ENCODE results near the gene ADORA2B.
"Not testable (repeated sequence)": the region's sequence is repeated elsewhere in the genome, so short reads cannot be mapped to it uniquely, and the experiment has no call there.

Gene ADORA2B

GRCh38 chr17:15926039-15926740 is 18.7 kb upstream of the ADORA2B start:
- DNase-seq: no peak

GRCh38 chr17:15928286-15928785 is 16.6 kb upstream of the ADORA2B start:
- no peak for DNase-seq

- DNase-seq: no peak
Observed at GRCh38 chr17:15929941-15930340, 15.0 kb upstream of the ADORA2B start.

GRCh38 chr17:15930426-15930825 is 14.5 kb upstream of the ADORA2B start:
- DNase-seq: no peak

- DNase-seq: no peak
Observed at GRCh38 chr17:15931394-15931793, 13.5 kb upstream of the ADORA2B start.

- no peak for DNase-seq
Observed at GRCh38 chr17:15934866-15935265, 10.1 kb upstream of the ADORA2B start.

GRCh38 chr17:15935891-15936290 is 9.0 kb upstream of the ADORA2B start:
- no peak for DNase-seq

GRCh38 chr17:15936481-15936880 is 8.4 kb upstream of the ADORA2B start:
- not testable (repeated sequence) for DNase-seq

GRCh38 chr17:15941781-15942180 is 3.1 kb upstream of the ADORA2B start:
- no peak for DNase-seq

- DNase-seq: peak in 1 of 2 donors; percentile 53
Observed at GRCh38 chr17:15942207-15942833, 2.6 kb upstream of the ADORA2B start.

GRCh38 chr17:15943971-15944758 is 765 bp upstream of the ADORA2B start:
- DNase-seq: no peak

- peak in 1 of 2 donors; percentile 51 for DNase-seq
Observed at GRCh38 chr17:15945527-15946191, 729 bp downstream of the ADORA2B start.

- DNase-seq: no peak
Observed at GRCh38 chr17:15946611-15947120, 1.7 kb downstream of the ADORA2B start.

GRCh38 chr17:15947271-15947670 is 2.3 kb downstream of the ADORA2B start:
- no peak for DNase-seq

- no peak for DNase-seq
Observed at GRCh38 chr17:15947976-15948752, 3.2 kb downstream of the ADORA2B start.

GRCh38 chr17:15951368-15952047 is 6.6 kb downstream of the ADORA2B start:
- no peak for DNase-seq

- DNase-seq: no peak
Observed at GRCh38 chr17:15952048-15952532, 7.2 kb downstream of the ADORA2B start.

- no peak for DNase-seq
Observed at GRCh38 chr17:15952916-15953790, 8.2 kb downstream of the ADORA2B start.

- no peak for DNase-seq
Observed at GRCh38 chr17:15954222-15954621, 9.3 kb downstream of the ADORA2B start.

All from CD4-positive, alpha-beta T cell treated with Interleukin-1 beta for 1 hour (primary cell).